ENCODE results near the gene CEP152.

The CEP152 gene

DNA sequence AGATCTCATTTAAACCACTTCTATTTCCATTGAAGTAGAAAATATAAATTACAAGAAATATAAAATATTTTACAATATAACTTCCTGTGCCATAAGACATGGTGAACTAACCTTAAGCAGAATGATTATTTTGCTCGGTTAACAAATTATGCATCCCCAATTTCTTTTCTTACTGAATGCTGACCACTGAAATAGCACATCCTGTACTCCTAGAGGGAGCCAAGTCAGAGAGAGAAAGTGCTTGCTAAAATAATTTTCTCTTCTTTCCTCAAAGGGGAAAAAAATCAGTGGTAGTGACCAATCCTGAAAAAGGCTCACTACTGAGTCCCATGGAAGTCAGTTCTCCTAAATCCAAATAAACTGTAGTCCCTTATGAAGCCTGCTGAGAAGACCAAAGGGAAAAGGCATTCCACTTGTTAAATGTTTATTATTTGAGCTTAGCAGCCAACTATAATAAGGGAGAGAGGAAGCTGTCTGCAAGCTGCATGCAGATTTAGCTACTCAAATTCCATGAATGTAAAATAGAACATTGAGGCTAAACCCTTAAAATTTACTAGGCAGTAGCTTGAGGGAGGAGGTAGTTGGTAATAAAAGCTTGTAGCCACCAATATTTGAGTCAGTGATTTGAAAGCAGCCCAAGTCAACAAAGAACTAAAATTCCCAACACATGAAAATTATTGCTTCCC, 33.1 kb downstream of the CEP152 start:
- in situ Hi-C loops (cut with HindIII; ENCODE audit: low sequenced_read_pairs): no loop called here

DNA sequence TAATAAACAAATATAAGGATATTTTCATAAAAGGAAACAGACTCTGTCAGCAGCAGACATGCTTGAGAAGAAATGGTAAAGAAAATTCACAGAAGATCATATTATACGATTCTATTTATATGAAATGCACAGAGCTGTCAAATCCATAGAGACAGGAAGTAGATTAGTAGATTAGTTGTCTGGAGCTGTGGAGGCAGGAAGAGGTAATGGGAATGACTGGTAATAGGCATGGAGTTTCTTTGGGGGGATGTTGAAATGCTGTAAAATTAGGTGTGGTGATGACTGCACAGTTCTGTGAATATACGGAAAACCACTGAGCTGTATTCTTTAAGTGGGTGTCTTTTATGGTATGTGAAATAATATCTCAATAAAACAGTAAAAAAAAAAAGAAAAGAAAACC, 35.3 kb downstream of the CEP152 start:
- in situ Hi-C loops (cut with HindIII; ENCODE audit: low sequenced_read_pairs): no loop called here

- in situ Hi-C loops (cut with HindIII; ENCODE audit: low sequenced_read_pairs): loop anchor here (5.0 kb wide), 1 partner anchor 47 kb away; no protein-coding TSS in a partner anchor
Measured at GRCh38 chr15:48774484-48774883, 36.4 kb downstream of the CEP152 start.

DNA sequence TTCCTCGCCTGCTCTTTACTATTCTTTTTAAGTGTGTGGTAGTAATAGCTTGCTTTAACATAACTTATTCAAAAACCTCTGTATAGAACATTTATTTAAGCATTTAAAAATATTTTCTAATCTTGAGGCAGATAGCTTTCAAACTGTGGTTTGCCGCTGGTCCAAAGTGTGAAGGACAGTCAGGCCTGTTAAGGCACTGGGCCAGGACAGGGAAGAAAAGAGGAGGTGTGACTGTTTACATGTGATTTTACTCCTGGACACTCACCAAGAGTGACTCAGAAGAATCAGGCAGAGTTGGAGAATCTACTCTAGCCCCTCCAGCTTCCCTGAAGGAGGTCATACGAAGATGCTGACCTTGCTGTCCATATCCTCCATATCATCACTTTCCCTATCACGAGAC, 44.7 kb downstream of the CEP152 start:
- in situ Hi-C loops (cut with HindIII; ENCODE audit: low sequenced_read_pairs): no loop called here

- in situ Hi-C loops (cut with HindIII; ENCODE audit: low sequenced_read_pairs): no loop called here
Measured at GRCh38 chr15:48765022-48765421, 45.8 kb downstream of the CEP152 start.

GRCh38 chr15:48761393-48762158, 49.3 kb downstream of the CEP152 start:
- in situ Hi-C loops (cut with HindIII; ENCODE audit: low sequenced_read_pairs): no loop called here

- in situ Hi-C loops (cut with HindIII; ENCODE audit: low sequenced_read_pairs): no loop called here
Measured at GRCh38 chr15:48759921-48760320, 50.9 kb downstream of the CEP152 start.

GRCh38 chr15:48757661-48758060, 53.2 kb downstream of the CEP152 start:
- in situ Hi-C loops (cut with HindIII; ENCODE audit: low sequenced_read_pairs): no loop called here

DNA sequence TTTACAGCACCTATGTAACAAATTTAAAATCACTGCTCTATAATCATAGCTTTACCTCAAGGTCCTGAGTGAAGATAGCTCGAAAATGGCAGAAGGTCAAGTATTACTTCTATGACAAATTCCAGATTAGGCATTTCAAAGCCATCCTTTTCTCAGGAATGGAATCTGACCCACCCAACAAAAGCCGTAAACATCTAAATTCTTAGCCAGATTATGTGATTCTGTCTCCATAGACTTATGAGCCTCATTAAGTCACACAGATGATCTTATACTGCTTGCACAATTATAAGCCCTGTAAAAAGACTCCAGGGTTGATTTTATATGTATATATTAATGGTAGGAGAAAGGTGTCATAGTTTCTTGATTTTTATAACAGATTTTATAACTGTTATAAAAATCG, 56.9 kb downstream of the CEP152 start:
- in situ Hi-C loops (cut with HindIII; ENCODE audit: low sequenced_read_pairs): no loop called here

DNA sequence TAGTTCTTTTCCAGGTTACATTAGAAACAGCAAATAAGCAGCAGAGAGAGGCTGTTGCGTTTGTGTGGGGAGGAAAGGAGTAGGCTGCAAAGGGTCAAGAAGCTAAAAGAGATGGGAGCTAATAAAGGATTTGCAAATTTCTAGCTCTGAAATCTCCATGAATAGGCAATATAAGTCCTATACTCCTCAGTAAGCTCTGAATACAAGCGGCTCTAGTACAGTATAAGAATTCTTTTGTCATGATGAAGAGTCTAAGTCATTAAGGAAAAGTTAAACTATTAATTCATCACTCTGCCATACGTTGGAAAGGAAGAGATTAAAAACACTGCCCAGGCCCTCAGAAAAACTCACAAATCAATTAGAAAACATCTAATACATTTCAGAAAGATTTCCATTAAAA, 59.3 kb downstream of the CEP152 start:
- in situ Hi-C loops (cut with HindIII; ENCODE audit: low sequenced_read_pairs): no loop called here

- in situ Hi-C loops (cut with HindIII; ENCODE audit: low sequenced_read_pairs): no loop called here
Measured at GRCh38 chr15:48748535-48748934, 62.3 kb downstream of the CEP152 start.

DNA sequence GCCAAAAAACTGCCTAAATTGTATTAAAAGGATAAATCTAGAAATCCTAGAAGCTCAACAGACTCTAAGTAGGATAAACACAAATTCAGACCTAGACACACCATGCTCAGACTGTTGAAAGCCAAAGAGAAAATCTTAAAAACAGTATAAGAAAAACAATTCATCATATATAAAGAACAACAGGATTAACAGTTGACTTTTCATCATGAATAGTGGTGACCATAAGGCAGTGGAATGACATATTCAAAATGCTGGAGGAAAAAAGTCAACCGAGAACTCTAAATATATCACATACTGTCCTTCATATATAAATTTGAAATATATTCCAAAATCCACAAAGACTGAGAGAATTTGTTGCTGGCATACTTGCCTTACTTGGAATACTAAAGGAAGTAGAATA, 77.3 kb downstream of the CEP152 start:
- in situ Hi-C loops (cut with HindIII; ENCODE audit: low sequenced_read_pairs): no loop called here

- in situ Hi-C loops (cut with HindIII; ENCODE audit: low sequenced_read_pairs): no loop called here
Measured at GRCh38 chr15:48730506-48730905, 80.4 kb downstream of the CEP152 start.

- in situ Hi-C loops (cut with HindIII; ENCODE audit: low sequenced_read_pairs): no loop called here
Measured at GRCh38 chr15:48723969-48724368, 86.9 kb downstream of the CEP152 start.

DNA sequence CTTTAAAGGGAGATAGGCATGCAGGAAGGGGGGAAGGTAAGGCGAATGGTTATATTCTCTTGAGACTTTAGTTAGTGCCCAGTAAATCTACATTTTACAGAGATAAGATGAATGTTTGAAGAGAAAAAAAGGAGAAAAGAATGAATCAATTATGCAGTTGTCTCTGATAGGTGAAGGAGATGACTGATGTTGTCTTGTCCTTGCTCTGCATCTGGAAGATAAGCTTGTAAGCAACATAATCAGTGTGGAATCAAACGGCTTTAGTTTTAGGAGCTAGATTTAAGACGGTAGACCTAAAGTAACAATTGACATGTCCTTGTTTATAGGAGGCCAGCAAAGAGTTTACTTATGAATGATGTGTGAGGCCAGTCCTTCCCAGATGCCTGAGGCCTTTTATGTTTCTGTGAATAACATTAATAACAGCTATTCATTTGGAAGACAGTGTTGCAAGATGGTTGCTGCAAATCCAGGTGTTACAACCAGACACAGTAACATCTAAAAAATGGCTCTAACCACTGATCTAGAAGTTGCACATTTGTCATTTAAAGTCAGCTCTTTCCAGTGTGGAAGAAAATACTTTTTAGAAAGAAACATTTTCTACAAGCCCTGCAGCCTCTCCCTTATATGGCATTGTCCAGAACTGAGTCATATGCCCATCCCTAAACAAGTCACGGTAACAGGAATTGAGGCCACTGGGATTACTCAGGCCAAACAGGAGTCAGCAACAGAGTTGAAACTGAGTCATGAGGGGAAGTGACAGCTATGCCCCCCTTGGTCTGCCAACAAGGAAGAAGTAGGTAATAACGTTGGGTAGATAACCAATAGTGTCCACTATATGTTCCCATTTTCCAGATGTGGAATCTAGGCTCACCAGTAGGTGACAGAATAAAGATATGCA, 87.9 kb downstream of the CEP152 start:
- in situ Hi-C loops (cut with HindIII; ENCODE audit: low sequenced_read_pairs): no loop called here

DNA sequence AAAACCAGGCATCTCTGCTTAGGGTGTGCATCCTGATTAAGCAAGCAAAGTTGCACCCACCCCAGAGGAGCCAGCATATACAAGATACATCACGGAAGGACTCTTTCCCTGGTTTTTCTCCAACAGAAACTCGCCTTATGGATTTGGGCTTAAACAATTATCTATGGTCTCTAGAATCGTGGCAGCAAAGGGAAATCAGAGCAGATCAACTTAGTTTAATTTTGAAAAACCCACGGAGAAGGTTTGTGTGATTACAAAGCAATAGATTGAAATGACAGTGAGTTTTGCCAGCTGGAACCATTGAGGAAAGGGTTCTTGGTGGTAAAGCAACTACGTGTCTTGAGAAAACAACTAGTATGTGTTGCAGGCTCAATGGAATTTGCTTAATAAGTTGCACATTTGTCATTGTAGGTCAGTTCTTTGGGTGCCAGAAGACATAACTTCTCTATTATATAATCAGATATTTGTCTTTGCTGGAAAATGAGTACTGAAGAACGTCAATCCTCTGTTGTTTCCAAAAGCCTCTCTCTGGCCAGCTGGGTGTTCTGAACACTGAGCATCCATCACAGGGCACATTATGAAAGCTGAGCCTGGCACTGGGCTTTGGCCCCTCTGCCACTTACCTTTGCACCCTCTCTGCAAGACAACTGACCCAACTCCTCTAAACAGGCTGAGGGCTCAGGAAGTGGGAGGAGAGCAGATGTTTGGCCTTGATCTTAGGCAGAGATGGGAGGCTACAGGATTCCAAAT, 89.6 kb downstream of the CEP152 start:
- in situ Hi-C loops (cut with HindIII; ENCODE audit: low sequenced_read_pairs): no loop called here

DNA sequence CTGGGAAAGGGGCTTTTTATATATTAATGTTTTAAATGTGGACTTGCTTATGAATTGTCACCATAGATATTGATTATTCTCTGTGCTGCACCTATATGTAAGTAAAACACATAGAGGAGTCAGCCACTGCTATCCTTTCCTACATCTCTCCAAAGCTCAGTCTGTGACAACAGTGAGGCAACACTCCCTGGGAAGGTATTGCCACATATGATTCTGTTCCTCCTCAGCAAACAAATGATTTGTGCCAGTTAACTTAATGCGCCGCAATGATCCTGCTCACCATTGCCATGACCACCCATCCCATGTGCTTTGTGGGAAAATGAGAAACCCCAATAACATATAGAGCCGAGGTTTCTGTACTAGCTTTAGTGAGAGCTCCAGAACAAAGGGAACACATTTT, 90.2 kb downstream of the CEP152 start:
- in situ Hi-C loops (cut with HindIII; ENCODE audit: low sequenced_read_pairs): no loop called here

- in situ Hi-C loops (cut with HindIII; ENCODE audit: low sequenced_read_pairs): no loop called here
Measured at GRCh38 chr15:48719668-48720067, 91.2 kb downstream of the CEP152 start.

DNA sequence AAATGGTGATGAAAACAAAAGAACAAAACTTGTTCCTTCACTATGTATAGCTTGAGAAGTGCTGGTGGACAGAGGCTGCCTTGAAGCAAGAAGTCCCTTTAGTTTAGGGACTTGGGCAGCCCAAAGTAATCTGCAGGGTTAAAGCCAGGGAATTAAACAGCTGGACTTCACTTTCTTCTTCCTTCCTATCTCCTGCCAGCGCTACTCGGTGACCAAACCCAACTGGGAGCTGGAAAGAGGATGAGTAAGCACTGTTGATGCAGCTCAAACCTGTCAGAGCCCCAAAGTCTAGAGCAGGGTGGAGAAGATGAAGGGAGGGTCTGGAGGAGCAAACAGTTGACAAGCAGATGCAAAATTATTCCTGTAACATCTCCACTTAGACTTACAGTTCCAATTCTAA, 92.2 kb downstream of the CEP152 start:
- in situ Hi-C loops (cut with HindIII; ENCODE audit: low sequenced_read_pairs): no loop called here

- in situ Hi-C loops (cut with HindIII; ENCODE audit: low sequenced_read_pairs): no loop called here
Measured at GRCh38 chr15:48717458-48717857, 93.4 kb downstream of the CEP152 start.

- in situ Hi-C loops (cut with HindIII; ENCODE audit: low sequenced_read_pairs): loop anchor here (5.0 kb wide), 2 partner anchors 60 to 80 kb away; no protein-coding TSS in a partner anchor
Measured at GRCh38 chr15:48712546-48712945, 98.3 kb downstream of the CEP152 start.
